Measurements from ENCODE around the gene PSME3. TPM values are rescaled to one million over a fixed set of nuclear protein-coding genes. Genes with fewer than 3 reads are reported as not detected.
"Not testable (repeated sequence)": the region's sequence is repeated elsewhere in the genome, so short reads cannot be mapped to it uniquely, and the experiment has no call there.

The PSME3 gene
- total RNA-seq, 2 donors from 2014 or later, result 41.2 to 51.6 TPM

- intact Hi-C loops (cut with DNase I), result no loop called here
- Histone ChIP-seq H3K36me3 (replicated peaks in 1 of 2; ENCODE audit: insufficient read depth in 1 of 2, low read depth in 2 of 2) (no peaks in the 10 kb centered on the region), H3K9me3 (no peaks in the 10 kb centered on the region), H3K27ac (no peak overlapping the region), H3K4me1 (no peaks in the 10 kb centered on the region), H3K4me3 (no peak overlapping the region), H3K27me3 (no peaks in the 10 kb centered on the region)
- TF ChIP-seq CTCF (IDR thresholded peaks at IDR 0.05), result no peak
- no peak for TF ChIP-seq POLR2A (IDR thresholded peaks at IDR 0.05)
- ATAC-seq, result no peak
- DNase-seq, result no peak
- 77 to 89% methylated on average over 3 to 8 of the region's 8 CpGs for WGBS, 2 donors
Measured at GRCh38 chr17:42855048-42855596, 21.9 kb downstream of the PSME3 start.

DNA sequence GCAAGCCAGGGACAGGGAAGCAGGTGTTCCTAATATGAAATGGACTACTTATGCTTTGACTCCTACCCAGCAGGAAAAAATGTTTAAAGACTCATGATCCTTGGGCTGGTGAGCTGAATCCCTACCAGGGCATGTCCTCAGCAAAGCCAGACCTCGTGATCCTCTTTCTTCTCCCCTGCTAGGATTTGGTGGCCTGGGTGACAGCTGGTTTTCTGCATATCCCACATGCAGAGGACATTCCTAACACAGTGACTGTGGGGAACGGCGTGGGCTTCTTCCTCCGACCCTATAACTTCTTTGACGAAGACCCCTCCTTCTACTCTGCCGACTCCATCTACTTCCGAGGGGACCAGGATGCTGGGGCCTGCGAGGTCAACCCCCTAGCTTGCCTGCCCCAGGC lies 22.9 kb downstream of the PSME3 start:
- WGBS, 2 donors, result 82% methylated on average over 3 to 7 of the region's 8 CpGs
- H3K9me3 ChIP-seq; H3K27ac ChIP-seq; H3K27me3 ChIP-seq; H3K4me1 ChIP-seq; H3K36me3 ChIP-seq (replicated peaks in 1 of 2; ENCODE audit: insufficient read depth in 1 of 2, low read depth in 2 of 2); H3K4me3 ChIP-seq; intact Hi-C loops (cut with DNase I); DNase-seq; ATAC-seq: not testable (repeated sequence)

DNA sequence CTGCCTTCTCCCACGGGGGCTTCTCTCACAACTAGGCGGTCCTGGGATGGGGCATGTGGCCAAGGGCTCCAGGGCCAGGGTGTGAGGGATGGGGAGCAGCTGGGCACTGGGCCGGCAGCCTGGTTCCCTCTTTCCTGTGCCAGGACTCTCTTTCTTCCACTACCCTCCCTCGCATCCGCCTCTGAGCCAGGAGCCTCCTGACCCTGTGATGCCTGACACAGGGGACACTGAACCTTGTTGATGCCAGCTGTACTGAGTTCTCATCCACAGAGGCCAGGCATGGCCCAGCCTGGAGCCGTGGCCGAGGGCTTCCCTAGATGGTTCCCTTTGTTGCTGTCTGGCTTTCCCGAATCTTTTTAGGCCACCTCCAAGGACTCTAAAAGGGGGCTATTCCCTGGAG lies 23.3 kb downstream of the PSME3 start:
- 79 to 83% methylated on average over 5 to 6 of the region's 8 CpGs for WGBS, 2 donors
- DNase-seq, result not testable (repeated sequence)

GRCh38 chr17:42857389-42857788 lies 24.2 kb downstream of the PSME3 start:
- ATAC-seq (no peak), DNase-seq (no peak)
- Histone ChIP-seq H3K4me1 (no peaks in the 10 kb centered on the region), H3K4me3 (no peak overlapping the region), H3K36me3 (replicated peaks in 1 of 2; ENCODE audit: insufficient read depth in 1 of 2, low read depth in 2 of 2) (no peaks in the 10 kb centered on the region), H3K27me3 (no peaks in the 10 kb centered on the region), H3K9me3 (no peaks in the 10 kb centered on the region), H3K27ac (no peak overlapping the region)
- 100% methylated on average over 1 of the region's 1 CpG; no CpG with 5 or more reads in 1 of the 2 donors for WGBS, 2 donors
- TF ChIP-seq CTCF (IDR thresholded peaks at IDR 0.05), result no peak
- TF ChIP-seq POLR2A (IDR thresholded peaks at IDR 0.05), result no peak
- intact Hi-C loops (cut with DNase I), result no loop called here

More for the DNA sequence above, 23.3 kb downstream of the PSME3 start:
- H3K4me1 ChIP-seq; intact Hi-C loops (cut with DNase I); H3K9me3 ChIP-seq; H3K4me3 ChIP-seq; H3K27ac ChIP-seq; H3K36me3 ChIP-seq (replicated peaks in 1 of 2; ENCODE audit: insufficient read depth in 1 of 2, low read depth in 2 of 2); H3K27me3 ChIP-seq; ATAC-seq: not testable (repeated sequence)

DNA sequence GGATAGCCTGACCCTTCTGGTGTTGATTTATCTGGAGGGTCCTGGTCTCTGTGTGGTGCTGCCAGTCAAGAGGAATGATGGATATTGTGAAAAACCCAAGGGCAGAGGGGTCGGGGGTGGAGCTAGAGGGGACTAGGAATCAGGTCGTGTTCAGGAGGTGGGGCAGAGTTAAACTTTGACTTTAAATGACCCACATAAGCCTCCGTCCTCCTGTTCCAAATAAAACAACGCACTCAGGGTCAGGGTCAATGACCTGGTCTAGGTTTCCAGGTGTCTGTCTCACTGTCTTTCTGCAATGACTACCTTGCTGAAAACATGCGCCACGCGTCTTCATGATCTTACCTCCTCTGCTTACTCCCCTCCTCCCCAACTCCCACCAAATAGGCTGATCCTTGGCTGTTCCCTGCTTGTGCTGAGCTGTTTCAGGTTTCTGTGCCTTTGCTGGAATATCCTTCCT lies 32.5 kb downstream of the PSME3 start:
- DNase-seq (no peak), ATAC-seq (no peak)
- Histone ChIP-seq H3K4me3 (no peak overlapping the region), H3K9me3 (no peaks in the 10 kb centered on the region), H3K27me3 (no peaks in the 10 kb centered on the region), H3K27ac (peak overlapping the region in 2 of 4 donors; percentile 15 to 73), H3K4me1 (peaks cover 30% of the 10 kb centered on the region), H3K36me3 (replicated peaks in 1 of 2; ENCODE audit: insufficient read depth in 1 of 2, low read depth in 2 of 2) (no peaks in the 10 kb centered on the region)
- WGBS, 2 donors, result 51 to 59% methylated on average over 7 of the region's 7 CpGs
- intact Hi-C loops (cut with DNase I), result no loop called here
- no peak for TF ChIP-seq CTCF (IDR thresholded peaks at IDR 0.05)
- TF ChIP-seq POLR2A (IDR thresholded peaks at IDR 0.05), result no peak

- no peaks in the 10 kb centered on the region for H3K36me3 ChIP-seq (replicated peaks in 1 of 2; ENCODE audit: insufficient read depth in 1 of 2, low read depth in 2 of 2)
- 81 to 88% methylated on average over 4 of the region's 4 CpGs for WGBS, 2 donors
- H3K9me3 ChIP-seq, result no peaks in the 10 kb centered on the region
- TF ChIP-seq CTCF (IDR thresholded peaks at IDR 0.05) (no peak), POLR2A (IDR thresholded peaks at IDR 0.05) (no peak)
- ATAC-seq (no peak), DNase-seq (no peak)
- H3K4me3 ChIP-seq, result no peak overlapping the region
- intact Hi-C loops (cut with DNase I), result no loop called here
- peaks cover 30% of the 10 kb centered on the region for H3K4me1 ChIP-seq
- H3K27ac ChIP-seq, result peak overlapping the region in 2 of 4 donors; percentile 15 to 59
- no peaks in the 10 kb centered on the region for H3K27me3 ChIP-seq
Measured at GRCh38 chr17:42866216-42866615, 33.0 kb downstream of the PSME3 start.

Data from body of pancreas (tissue), 4 donors.